Skeletal muscle satellite cell (primary cell): Measurements from ENCODE around the gene SMKR1.
"Not testable (repeated sequence)": the region's sequence is repeated elsewhere in the genome, so short reads cannot be mapped to it uniquely, and the experiment has no call there.

Experiments used
- H3K27me3 ChIP-seq: 2 replicates; pipeline ENCODE4 v1.7.0; 2013; ENCODE audit warnings: low read length; ENCODE audit not compliant: control insufficient read depth, insufficient read depth
- H3K36me3 ChIP-seq: 2 replicates; pipeline ENCODE4 v1.7.0; 2013; ENCODE audit warnings: mild to moderate bottlenecking, control low read depth, low read length; ENCODE audit not compliant: insufficient read depth
- H3K4me1 ChIP-seq: 2 replicates; pipeline ENCODE4 v1.7.0; 2013; ENCODE audit warnings: low read length; ENCODE audit not compliant: control insufficient read depth, insufficient read depth
- H3K4me2 ChIP-seq: 2 replicates; pipeline ENCODE4 v1.7.0; 2013; ENCODE audit warnings: mild to moderate bottlenecking, low read length
- H3K4me3 ChIP-seq: 2 replicates; pipeline ENCODE4 v1.7.0; 2013; ENCODE audit warnings: low read length
- H3K9ac ChIP-seq: 2 replicates; pipeline ENCODE4 v1.7.0; 2013; ENCODE audit warnings: mild to moderate bottlenecking, low read depth, low read length, moderate library complexity
- H3K9me3 ChIP-seq: replicated peaks from 2 replicates; pipeline ENCODE4 v1.7.0; 2013; ENCODE audit warnings: mild to moderate bottlenecking, control low read depth, low read length

Gene SMKR1

DNA sequence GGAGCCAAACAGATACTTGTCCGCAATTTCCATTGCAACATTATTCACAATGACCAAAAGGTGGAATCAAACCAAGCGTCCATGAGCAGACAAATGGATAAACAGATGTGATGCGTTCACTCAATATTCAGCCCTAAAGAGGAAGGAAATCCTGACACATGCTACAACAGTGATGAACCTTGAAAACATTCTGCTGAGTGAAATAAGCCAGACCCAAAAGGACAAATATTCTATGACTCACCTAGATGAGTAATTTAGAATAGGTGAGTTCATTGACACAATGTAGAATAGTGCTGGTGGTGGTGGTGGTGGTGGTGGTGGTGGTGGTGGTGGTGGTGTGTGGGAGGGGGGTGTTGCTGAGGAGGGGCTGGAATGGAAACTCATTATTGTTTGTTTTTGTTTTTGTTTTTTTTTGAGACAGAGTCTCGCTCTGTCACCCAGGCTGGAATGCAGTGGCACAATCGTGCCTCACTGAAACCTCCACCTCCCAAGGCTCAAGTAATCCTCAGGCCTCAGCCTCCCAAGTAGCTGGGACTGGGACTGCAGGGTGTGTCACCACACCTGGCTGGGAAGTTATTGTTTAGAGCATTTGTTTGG, 28.6 kb downstream of the SMKR1 start:
- Histone ChIP-seq H3K4me3 (no peak overlapping the region), H3K9me3 (no peaks in the 10 kb centered on the region), H3K4me2 (peak overlapping the region; percentile 22), H3K27me3 (no peaks in the 10 kb centered on the region), H3K4me1 (peaks cover 9% of the 10 kb centered on the region), H3K36me3 (no peaks in the 10 kb centered on the region), H3K9ac (no peak overlapping the region)

DNA sequence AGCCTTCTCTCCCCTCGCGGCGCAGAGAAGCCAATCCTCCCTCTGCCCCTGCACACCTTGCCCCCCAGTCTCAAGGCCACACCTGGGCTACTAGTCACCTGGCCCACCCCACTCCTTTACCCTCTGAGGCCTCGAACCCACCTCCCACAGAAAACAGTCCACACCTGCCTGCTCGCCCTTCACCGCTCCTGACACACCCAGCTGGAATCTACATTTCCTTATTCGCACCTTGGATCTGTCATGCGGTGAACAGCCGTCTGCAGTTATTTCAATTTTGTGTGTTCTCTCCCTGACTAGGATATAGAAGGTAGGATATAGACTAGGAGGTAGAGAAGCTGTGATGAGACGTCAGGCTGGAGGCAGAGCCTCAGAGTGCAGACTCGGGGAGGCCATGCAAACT, 29.4 kb downstream of the SMKR1 start:
- H3K4me3 ChIP-seq: no peak overlapping the region
- H3K4me1 ChIP-seq: peaks cover 9% of the 10 kb centered on the region
- no peaks in the 10 kb centered on the region for H3K27me3 ChIP-seq
- no peaks in the 10 kb centered on the region for H3K36me3 ChIP-seq
- no peak overlapping the region for H3K4me2 ChIP-seq
- no peak overlapping the region for H3K9ac ChIP-seq
- no peaks in the 10 kb centered on the region for H3K9me3 ChIP-seq

DNA sequence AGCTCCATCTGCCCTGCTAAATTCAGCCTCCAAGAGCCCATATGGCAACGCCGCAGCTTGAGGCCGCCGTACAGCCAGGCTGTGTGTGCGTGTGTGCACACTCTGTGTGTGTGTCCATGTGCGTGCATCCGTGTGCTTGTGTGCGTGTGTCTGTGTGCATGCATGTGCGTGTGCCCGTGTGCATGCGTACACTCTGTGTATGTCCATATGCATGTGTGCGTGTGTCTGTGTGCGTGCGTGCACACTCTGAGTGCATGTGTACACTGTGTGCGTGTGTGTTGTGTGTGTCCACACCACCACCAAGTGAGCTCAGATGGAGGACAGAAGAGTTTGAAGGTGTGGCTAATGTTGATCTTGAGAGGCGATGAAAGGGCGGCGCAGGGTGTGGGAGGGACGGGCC, 30.0 kb downstream of the SMKR1 start:
- Histone ChIP-seq H3K36me3 (no peaks in the 10 kb centered on the region), H3K9ac (no peak overlapping the region), H3K4me2 (no peak overlapping the region), H3K4me3 (no peak overlapping the region), H3K9me3 (no peaks in the 10 kb centered on the region), H3K4me1 (peaks cover 9% of the 10 kb centered on the region), H3K27me3 (no peaks in the 10 kb centered on the region)

DNA sequence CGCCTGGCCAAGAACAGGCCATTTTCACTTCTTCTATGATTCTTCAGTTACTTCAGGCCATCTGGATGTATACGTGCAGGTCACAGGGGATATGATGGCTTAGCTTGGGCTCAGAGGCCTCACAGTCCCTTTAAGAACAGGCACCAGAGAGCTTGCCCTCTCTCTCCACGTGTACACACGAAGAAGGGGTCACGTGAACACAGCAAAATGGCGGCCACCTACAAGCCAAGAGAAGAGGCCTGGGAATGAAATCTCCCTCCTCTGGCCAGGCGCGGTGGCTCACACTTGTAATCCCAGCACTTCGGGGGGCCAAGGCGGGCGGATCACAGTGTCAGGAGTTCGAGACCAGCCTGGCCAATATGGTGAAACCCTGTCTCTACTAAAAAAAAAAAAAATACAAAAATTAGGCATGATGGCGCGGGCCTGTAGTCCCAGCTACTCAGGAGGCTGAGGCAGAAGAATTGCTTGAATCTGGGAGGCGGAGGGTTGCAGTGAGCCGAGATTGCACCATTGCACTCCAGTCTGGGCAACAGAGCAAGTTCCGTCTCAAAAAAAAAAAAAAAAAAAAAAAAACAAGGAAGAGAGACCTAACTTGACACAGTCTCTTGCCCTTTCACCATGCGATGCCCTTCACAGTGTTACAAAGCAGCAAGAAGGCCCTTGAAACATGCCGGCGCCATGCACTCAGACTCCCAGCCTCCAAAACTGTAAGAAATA, 32.4 kb downstream of the SMKR1 start:
- not testable (repeated sequence) for H3K27me3 ChIP-seq, H3K9ac ChIP-seq, H3K4me1 ChIP-seq, H3K9me3 ChIP-seq, H3K4me2 ChIP-seq, H3K4me3 ChIP-seq, H3K36me3 ChIP-seq

DNA sequence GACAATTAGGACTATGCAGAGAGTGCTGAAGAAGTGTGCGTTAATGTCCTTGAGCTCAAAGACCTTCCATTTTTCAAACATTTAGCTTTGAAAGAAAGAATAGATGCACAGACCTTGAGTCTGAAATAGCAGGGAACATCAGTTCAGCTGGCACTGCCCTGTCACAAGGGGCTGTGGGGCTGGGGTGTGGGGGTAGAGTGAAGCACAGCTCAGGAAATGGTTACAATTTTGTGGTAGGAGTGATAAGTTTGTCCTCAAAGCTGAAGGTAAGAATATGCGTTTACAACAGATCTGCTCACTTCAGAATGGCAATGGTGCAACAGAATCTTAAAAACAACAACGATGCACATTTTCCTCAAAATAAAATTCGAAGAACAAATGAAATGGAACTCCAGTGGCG, 33.6 kb downstream of the SMKR1 start:
- Histone ChIP-seq H3K4me3 (no peak overlapping the region), H3K4me2 (no peak overlapping the region), H3K9ac (no peak overlapping the region), H3K27me3 (no peaks in the 10 kb centered on the region), H3K9me3 (no peaks in the 10 kb centered on the region), H3K4me1 (peaks cover 2% of the 10 kb centered on the region), H3K36me3 (no peaks in the 10 kb centered on the region)

DNA sequence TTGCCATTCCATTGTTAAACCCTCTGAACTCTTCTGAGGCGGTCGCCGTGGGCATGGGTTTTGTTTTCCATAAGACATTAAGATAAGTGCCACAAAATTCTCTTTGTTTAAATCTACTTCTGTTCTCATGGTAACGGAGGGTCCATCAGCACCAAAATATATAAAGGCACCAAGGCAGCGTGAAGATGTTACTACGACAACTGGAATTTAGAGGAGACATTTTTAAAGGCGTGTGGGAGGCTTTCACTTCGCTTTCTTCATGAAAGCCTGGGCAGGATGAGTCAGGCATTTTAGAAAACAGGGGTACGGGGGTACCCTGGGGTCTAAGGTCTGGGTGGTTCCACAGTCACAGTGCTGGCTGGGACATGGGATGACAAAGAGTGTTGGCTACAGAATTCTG, 34.0 kb downstream of the SMKR1 start:
- H3K4me2 ChIP-seq: no peak overlapping the region
- no peaks in the 10 kb centered on the region for H3K27me3 ChIP-seq
- H3K4me1 ChIP-seq: no peaks in the 10 kb centered on the region
- H3K9me3 ChIP-seq: no peaks in the 10 kb centered on the region
- H3K36me3 ChIP-seq: no peaks in the 10 kb centered on the region
- no peak overlapping the region for H3K4me3 ChIP-seq
- no peak overlapping the region for H3K9ac ChIP-seq

DNA sequence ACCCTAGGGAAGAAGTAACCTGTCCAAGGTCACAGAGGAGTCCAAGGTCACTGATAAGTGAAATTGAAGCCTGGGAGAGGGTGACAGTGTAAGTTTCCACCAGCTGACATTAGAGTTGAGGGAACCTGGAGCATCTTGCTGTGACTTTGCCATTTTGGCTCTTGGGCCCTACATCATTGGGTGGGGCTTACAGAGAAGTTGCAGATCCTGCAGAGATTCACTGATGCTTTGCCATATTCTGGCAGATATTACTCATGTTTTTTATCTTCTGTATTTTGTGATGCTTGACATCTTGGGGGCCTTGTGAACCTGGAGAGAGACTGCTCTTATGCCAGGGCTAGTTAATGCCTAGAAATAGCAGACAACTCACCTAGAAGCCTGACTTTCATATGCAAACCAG, 36.5 kb downstream of the SMKR1 start:
- H3K4me1 ChIP-seq: no peaks in the 10 kb centered on the region

DNA sequence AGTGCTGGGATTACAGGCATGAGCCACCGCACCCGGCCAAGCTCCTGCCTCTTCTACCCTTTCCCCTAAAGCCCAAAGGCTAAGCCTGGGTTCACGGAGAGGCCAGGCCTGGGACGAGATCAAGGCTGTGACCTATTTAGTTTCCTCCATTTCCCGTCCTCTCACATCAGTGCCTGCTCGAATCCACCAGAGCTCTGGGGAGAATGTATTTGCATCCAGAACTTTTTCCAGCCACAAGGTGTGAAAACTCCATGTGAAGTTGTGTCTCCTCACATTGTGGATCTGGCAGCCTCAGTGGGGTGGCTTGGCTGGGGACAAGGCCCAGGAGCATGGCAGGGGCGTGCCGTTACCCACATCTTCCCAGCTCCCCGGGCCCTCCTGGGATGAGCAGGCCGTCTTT, 38.0 kb downstream of the SMKR1 start:
- no peaks in the 10 kb centered on the region for H3K36me3 ChIP-seq
- H3K27me3 ChIP-seq: peaks cover 17% of the 10 kb centered on the region
- H3K9me3 ChIP-seq: no peaks in the 10 kb centered on the region
- H3K4me1 ChIP-seq: no peaks in the 10 kb centered on the region
- H3K9ac ChIP-seq: no peak overlapping the region
- H3K4me2 ChIP-seq: no peak overlapping the region
- no peak overlapping the region for H3K4me3 ChIP-seq

More for the DNA sequence above, 36.5 kb downstream of the SMKR1 start:
- Histone ChIP-seq H3K36me3 (no peaks in the 10 kb centered on the region), H3K9me3 (no peaks in the 10 kb centered on the region), H3K4me3 (no peak overlapping the region), H3K4me2 (no peak overlapping the region), H3K27me3 (peaks cover 8% of the 10 kb centered on the region), H3K9ac (no peak overlapping the region)

DNA sequence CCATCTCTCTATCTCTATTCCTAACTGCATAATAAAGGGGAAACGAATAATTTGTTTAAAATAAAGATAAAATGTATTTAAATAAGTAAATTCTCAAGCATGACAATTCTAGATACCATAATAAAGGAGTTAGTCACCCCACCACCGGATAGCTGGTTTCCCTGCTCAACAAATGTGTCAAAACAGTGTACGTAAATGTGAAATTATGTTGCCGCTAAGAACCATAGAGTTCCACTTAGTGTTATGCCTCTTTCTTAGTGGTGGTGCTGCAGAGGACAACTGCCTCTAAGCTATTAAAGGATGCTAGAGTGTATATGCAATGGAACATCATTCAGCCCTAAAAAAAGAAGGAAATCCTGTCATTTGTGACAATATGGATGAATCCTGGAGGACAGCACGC, 42.4 kb downstream of the SMKR1 start:
- H3K9ac ChIP-seq: no peak overlapping the region
- H3K27me3 ChIP-seq: peaks cover 17% of the 10 kb centered on the region
- no peaks in the 10 kb centered on the region for H3K9me3 ChIP-seq
- no peaks in the 10 kb centered on the region for H3K36me3 ChIP-seq
- no peaks in the 10 kb centered on the region for H3K4me1 ChIP-seq
- no peak overlapping the region for H3K4me3 ChIP-seq
- no peak overlapping the region for H3K4me2 ChIP-seq

DNA sequence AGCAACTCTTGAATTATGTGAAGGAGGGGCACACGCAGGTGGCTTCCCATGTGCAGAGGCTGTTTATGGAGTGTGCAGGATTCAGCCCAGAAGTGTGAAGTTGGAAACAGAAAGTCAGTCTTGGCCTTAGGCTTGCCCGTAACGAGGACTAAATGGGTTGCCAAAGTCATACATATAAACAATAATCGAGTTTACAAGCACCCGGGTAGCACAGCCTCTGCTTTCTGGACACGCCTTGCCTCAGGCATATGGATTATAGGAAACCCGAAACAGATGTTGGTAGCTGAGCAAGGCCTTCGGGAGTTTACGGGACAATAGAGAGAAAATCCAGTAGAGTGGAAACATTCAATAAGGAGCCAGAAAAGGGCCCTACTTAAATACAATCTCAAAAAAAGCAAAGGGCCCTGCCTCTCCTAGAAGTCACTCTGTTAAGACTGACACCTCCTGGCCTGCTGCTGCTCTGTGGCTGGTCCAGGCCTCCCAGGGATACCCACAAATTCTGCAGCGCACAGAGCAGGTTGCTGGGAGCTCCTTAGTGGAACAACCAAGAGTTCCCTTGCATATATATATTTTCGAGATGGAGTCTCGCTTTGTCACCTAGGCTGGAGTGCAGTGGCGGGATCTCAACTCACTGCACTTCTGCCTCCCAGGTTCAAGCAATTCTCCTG, 48.5 kb downstream of the SMKR1 start:
- no peak overlapping the region for H3K4me2 ChIP-seq
- no peak overlapping the region for H3K4me3 ChIP-seq
- peaks cover 4% of the 10 kb centered on the region for H3K4me1 ChIP-seq
- H3K9me3 ChIP-seq: no peaks in the 10 kb centered on the region
- H3K27me3 ChIP-seq: peaks cover 3% of the 10 kb centered on the region
- H3K9ac ChIP-seq: no peak overlapping the region
- H3K36me3 ChIP-seq: no peaks in the 10 kb centered on the region

DNA sequence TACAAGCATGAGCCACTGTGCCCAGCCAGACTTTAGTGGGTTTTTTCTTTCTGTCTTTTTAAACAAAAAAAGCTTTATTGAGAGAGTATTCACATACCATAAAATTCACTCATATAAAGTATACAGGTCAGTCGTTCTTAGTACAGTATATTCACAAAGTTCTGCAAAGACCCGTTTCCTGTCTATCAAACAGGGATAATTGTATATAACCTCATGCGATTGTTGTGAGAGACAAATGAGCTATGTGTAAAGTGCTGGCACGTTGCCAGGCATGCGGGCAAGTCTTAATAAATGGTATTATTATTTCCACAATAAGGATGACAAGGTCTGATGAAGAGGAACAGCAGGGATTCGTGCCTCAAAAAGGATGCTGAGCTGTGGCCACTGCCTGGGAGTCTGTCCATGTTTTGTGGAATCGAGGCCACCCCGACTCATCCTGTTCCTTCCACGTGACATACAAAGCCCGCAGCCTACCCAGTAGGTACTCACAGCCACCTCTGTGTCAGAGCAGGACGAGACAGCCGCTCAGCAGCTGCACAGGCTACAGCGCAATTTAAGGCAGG, 51.6 kb downstream of the SMKR1 start:
- H3K4me3 ChIP-seq: peak overlapping the region; percentile 20

More for the DNA sequence above, 51.6 kb downstream of the SMKR1 start:
- peaks cover 4% of the 10 kb centered on the region for H3K4me1 ChIP-seq
- H3K9ac ChIP-seq: peak overlapping the region; percentile 14
- peak overlapping the region; percentile 53 for H3K4me2 ChIP-seq
- H3K27me3 ChIP-seq: peaks cover 16% of the 10 kb centered on the region
- H3K36me3 ChIP-seq: no peaks in the 10 kb centered on the region
- no peaks in the 10 kb centered on the region for H3K9me3 ChIP-seq
